Activated CD4-positive, alpha-beta T cell treated with anti-CD3 and anti-CD28 coated beads, Interleukin-2, Interleukin-4, amounts not matched to agents 100 ng/mL and 50 ng/mL, durations not matched to agents 16 hours and 8 hours (primary cell): ENCODE data around the gene FUCA2.
"Not testable (repeated sequence)": the region's sequence is repeated elsewhere in the genome, so short reads cannot be mapped to it uniquely, and the experiment has no call there.

Experiments
- DNase-seq: peaks from one replicate; pipeline ENCODE4 v3.0.0-alpha.2; 2020; ENCODE audit warnings: low spot score

The FUCA2 gene

GRCh38 chr6:143536461-143536865 is 24.9 kb upstream of the FUCA2 start:
- peak; percentile 56 for DNase-seq

- no peak for DNase-seq
These were observed 23.7 kb upstream of the FUCA2 start for GRCh38 chr6:143535189-143535614.

- no peak for DNase-seq
These were observed 20.4 kb upstream of the FUCA2 start for GRCh38 chr6:143531720-143532499.

- no peak for DNase-seq
These were observed 17.6 kb upstream of the FUCA2 start for GRCh38 chr6:143529095-143529494.

- DNase-seq = no peak
These were observed 16.8 kb upstream of the FUCA2 start for GRCh38 chr6:143528164-143528811.

- no peak for DNase-seq
These were observed 16.2 kb upstream of the FUCA2 start for GRCh38 chr6:143527677-143528076.

GRCh38 chr6:143525356-143525755 is 13.8 kb upstream of the FUCA2 start:
- no peak for DNase-seq

- no peak for DNase-seq
These were observed 10.6 kb upstream of the FUCA2 start for GRCh38 chr6:143522039-143522600.

- no peak for DNase-seq
These were observed 5.9 kb upstream of the FUCA2 start for GRCh38 chr6:143517447-143517773.

- DNase-seq = no peak
These were observed 5.3 kb upstream of the FUCA2 start for GRCh38 chr6:143516690-143517446.

GRCh38 chr6:143515766-143516355 is 4.3 kb upstream of the FUCA2 start:
- DNase-seq = no peak

- DNase-seq = no peak
These were observed 3.7 kb upstream of the FUCA2 start for GRCh38 chr6:143515061-143515760.

- DNase-seq = peak; percentile 39
These were observed 1.9 kb upstream of the FUCA2 start for GRCh38 chr6:143513410-143513809.

- not testable (repeated sequence) for DNase-seq
These were observed 1.2 kb downstream of the FUCA2 start for GRCh38 chr6:143510326-143510725.

GRCh38 chr6:143507358-143508145 is 4.0 kb downstream of the FUCA2 start:
- no peak for DNase-seq

GRCh38 chr6:143506620-143507019 is 4.9 kb downstream of the FUCA2 start:
- no peak for DNase-seq

- DNase-seq = no peak
These were observed 5.3 kb downstream of the FUCA2 start for GRCh38 chr6:143506199-143506598.

GRCh38 chr6:143505537-143505936 is 6.0 kb downstream of the FUCA2 start:
- DNase-seq = no peak

GRCh38 chr6:143505111-143505510 is 6.4 kb downstream of the FUCA2 start:
- no peak for DNase-seq

GRCh38 chr6:143504369-143504768 is 7.2 kb downstream of the FUCA2 start:
- DNase-seq = no peak

- no peak for DNase-seq
These were observed 9.7 kb downstream of the FUCA2 start for GRCh38 chr6:143501851-143502250.
